CD4-positive, CD25-positive, alpha-beta regulatory T cell (primary cell): ENCODE measurements around the gene CSNK2A3. TPM values are rescaled to one million over a fixed set of nuclear protein-coding genes. Genes with fewer than 3 reads are reported as not detected.

Experiments
- ATAC-seq, 2 donors: fragments of 150-1000 bp; cut with Tn5 transposase; one replicate each; pipeline ENCODE4 v1.10.0; 2021; ENCODE audit warnings: low read depth in 2 of 2, moderate number of reproducible peaks in 2 of 2, moderate library complexity in 1 of 2
- DNase-seq, 3 donors: peaks; one replicate each; pipeline versions ENCODE4 v3.0.0 to v3.0.0-alpha.2; 2012 to 2022; ENCODE audit warnings: mixed read lengths in 1 of 3
- H3K27ac ChIP-seq: one replicate; pipeline ENCODE4 v1.7.0; 2013; ENCODE audit warnings: mild to moderate bottlenecking, low read length; ENCODE audit not compliant: insufficient read depth, poor library complexity, severe bottlenecking
- H3K27me3 ChIP-seq: one replicate; pipeline ENCODE4 v1.7.0; 2013; ENCODE audit warnings: low read length; ENCODE audit not compliant: control insufficient read depth, insufficient read depth
- H3K36me3 ChIP-seq: one replicate; pipeline ENCODE4 v1.7.0; 2013; ENCODE audit warnings: mild to moderate bottlenecking, low read length, moderate library complexity; ENCODE audit not compliant: control insufficient read depth, insufficient read depth
- H3K4me1 ChIP-seq: 2 replicates; pipeline ENCODE4 v1.7.0; 2013; ENCODE audit warnings: mild to moderate bottlenecking, low read length; ENCODE audit not compliant: insufficient read depth, control insufficient read depth, poor library complexity, severe bottlenecking
- H3K4me3 ChIP-seq: one replicate; pipeline ENCODE4 v1.7.0; 2013; ENCODE audit warnings: low read depth, mild to moderate bottlenecking, low read length, moderate library complexity
- H3K9me3 ChIP-seq, 2 experiments: 1 replicate in 1 of 2; 2 replicates in 1 of 2; pipeline ENCODE4 v1.7.0; 2013; ENCODE audit warnings: low read length in 2 of 2, mild to moderate bottlenecking in 1 of 2, moderate library complexity in 1 of 2; ENCODE audit not compliant: control insufficient read depth in 2 of 2
- H3K27ac Mint-ChIP-seq, 3 donors: one replicate each; pipeline ENCODE4 v1.8.0; 2020 to 2022; ENCODE audit warnings: mild to moderate bottlenecking in 3 of 3, mixed read lengths in 3 of 3, moderate library complexity in 2 of 3
- H3K27me3 Mint-ChIP-seq: one replicate; pipeline ENCODE4 v1.8.0; 2022; ENCODE audit warnings: mild to moderate bottlenecking, mixed read lengths
- H3K36me3 Mint-ChIP-seq: one replicate; pipeline ENCODE4 v1.8.0; 2020; ENCODE audit warnings: mixed read lengths
- H3K4me1 Mint-ChIP-seq, 4 donors: one replicate each; pipeline ENCODE4 v1.8.0; 2020 to 2022; ENCODE audit warnings: mixed read lengths in 4 of 4, mild to moderate bottlenecking in 1 of 4
- H3K4me3 Mint-ChIP-seq, 4 donors: one replicate each; pipeline ENCODE4 v1.8.0; 2020 to 2022; ENCODE audit warnings: mild to moderate bottlenecking in 4 of 4, mixed read lengths in 4 of 4, moderate library complexity in 3 of 4
- H3K9me3 Mint-ChIP-seq, 7 donors: one replicate each; pipeline ENCODE4 v1.8.0; 2020 to 2022; ENCODE audit warnings: mixed read lengths in 7 of 7, mild to moderate bottlenecking in 3 of 7, moderate library complexity in 2 of 7
- polyA plus RNA-seq, 4 donors: library from polyadenylated mRNA; unstranded; fragments of 300-500 nt; fragmentation: Illumina TruSeq; gene quantifications; one replicate each; pipeline ENCODE4 v1.2.3, GENCODE V29; 2021
- total RNA-seq: library from RNA; stranded (reverse); gene quantifications from one replicate; pipeline ENCODE4 v1.2.3, GENCODE V29; 2022

The CSNK2A3 gene
- total and polyA plus RNA-seq, 5 donors from 2014 or later: 1.2 to 1.6 (median 1.3) TPM; not detected in 1

DNA sequence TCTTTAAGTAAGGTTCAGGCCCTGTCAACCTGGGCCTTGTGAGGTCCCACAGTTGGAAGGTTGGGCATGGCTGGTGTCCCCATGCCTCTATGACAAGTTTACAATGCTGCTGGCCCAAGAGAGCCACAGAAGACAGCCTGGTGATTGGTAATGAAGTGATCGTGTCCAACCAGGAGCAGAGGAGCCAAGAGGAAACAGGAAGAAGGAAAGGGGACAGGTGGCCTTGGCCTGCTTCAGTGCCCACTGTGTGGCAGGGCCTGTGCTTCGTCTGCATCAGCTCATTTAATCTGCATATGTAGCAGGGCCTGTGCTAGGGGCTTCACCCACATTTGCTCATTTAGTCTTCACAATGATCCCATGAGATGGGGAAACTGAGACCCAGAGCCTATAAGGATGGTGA is 42.1 kb upstream of the CSNK2A3 start:
- ATAC-seq (no peak), DNase-seq (no peak)
- Mint-ChIP-seq H3K27me3 (no peaks in the 10 kb centered on the region), H3K36me3 (no peaks in the 10 kb centered on the region), H3K9me3 (peaks cover 0 to 3% (median 0%) of the 10 kb centered on the region in 7 donors), H3K4me3 (no peak overlapping the region), H3K27ac (no peak overlapping the region), H3K4me1 (no peaks in the 10 kb centered on the region)
- no peaks in the 10 kb centered on the region for H3K9me3 ChIP-seq
- no peaks in the 10 kb centered on the region for H3K36me3 ChIP-seq
- H3K4me3 ChIP-seq: no peak overlapping the region
- no peaks in the 10 kb centered on the region for H3K27me3 ChIP-seq
- H3K27ac ChIP-seq: no peak overlapping the region
- no peaks in the 10 kb centered on the region for H3K4me1 ChIP-seq

DNA sequence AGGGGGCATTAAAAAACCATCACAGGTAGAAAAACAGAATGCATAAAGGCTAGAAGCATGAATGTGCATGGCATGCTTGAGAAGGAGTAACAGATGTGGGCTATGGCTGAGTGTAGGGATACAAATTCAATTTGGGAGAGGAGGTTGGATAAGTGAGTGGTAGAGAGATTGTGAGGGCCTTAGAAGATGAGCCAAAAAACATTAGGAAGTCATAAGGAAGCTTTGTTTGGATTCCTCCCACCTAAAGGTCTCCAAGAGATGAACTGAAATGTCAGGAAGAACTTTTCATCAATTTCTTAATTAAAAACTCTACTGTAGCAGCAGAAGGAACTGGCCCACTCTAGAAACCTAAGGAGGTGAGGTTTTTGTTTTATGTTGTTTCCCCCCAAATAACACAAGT is 41.2 kb upstream of the CSNK2A3 start:
- Histone ChIP-seq H3K27me3 (no peaks in the 10 kb centered on the region), H3K27ac (no peak overlapping the region), H3K36me3 (no peaks in the 10 kb centered on the region), H3K4me3 (no peak overlapping the region), H3K9me3 (no peaks in the 10 kb centered on the region), H3K4me1 (no peaks in the 10 kb centered on the region)
- Mint-ChIP-seq H3K4me3 (no peak overlapping the region), H3K27ac (no peak overlapping the region), H3K4me1 (no peaks in the 10 kb centered on the region), H3K9me3 (peaks cover 0 to 3% (median 0%) of the 10 kb centered on the region in 7 donors), H3K36me3 (no peaks in the 10 kb centered on the region), H3K27me3 (no peaks in the 10 kb centered on the region)
- ATAC-seq: no peak
- no peak for DNase-seq

DNA sequence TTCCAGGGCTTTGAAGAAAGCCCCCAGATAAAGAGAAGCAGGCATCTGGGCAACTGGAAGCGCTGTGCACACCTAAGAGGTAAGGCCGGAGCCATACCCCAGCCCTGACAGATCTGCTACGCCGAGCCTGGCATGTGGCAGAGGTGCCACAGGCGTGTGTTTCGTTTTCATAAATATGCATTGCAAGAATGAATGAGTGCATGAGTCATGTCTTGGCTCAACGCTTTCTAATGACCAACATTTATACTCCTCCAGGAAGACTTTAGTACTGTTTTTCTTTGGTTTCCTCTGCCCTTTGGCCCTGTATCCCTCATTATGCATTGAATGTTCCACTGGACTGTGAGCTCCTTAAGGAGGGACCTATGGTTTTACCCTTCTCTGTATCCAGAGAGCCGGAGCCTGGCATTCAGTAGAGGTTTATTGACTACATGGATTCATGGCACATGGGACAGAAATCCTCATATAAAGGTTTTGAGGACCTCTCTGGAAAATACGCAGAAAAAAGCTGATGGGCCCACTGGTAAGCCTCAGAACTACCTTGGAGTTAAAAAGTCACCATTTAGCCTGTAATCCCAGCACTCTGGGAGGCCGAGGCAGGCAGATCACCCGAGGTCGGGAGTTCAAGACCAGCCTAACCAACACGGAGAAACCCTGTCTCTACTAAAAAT is 38.9 kb upstream of the CSNK2A3 start:
- no peaks in the 10 kb centered on the region for H3K27me3 Mint-ChIP-seq
- H3K9me3 ChIP-seq: no peaks in the 10 kb centered on the region
- H3K27ac ChIP-seq: no peak overlapping the region
- no peaks in the 10 kb centered on the region for H3K36me3 ChIP-seq
- no peak for ATAC-seq
- H3K27ac Mint-ChIP-seq: no peak overlapping the region
- no peaks in the 10 kb centered on the region for H3K4me1 Mint-ChIP-seq
- no peaks in the 10 kb centered on the region for H3K9me3 Mint-ChIP-seq
- H3K4me3 Mint-ChIP-seq: no peak overlapping the region
- H3K4me3 ChIP-seq: no peak overlapping the region
- DNase-seq: no peak
- H3K36me3 Mint-ChIP-seq: no peaks in the 10 kb centered on the region
- H3K4me1 ChIP-seq: no peaks in the 10 kb centered on the region
- H3K27me3 ChIP-seq: no peaks in the 10 kb centered on the region

DNA sequence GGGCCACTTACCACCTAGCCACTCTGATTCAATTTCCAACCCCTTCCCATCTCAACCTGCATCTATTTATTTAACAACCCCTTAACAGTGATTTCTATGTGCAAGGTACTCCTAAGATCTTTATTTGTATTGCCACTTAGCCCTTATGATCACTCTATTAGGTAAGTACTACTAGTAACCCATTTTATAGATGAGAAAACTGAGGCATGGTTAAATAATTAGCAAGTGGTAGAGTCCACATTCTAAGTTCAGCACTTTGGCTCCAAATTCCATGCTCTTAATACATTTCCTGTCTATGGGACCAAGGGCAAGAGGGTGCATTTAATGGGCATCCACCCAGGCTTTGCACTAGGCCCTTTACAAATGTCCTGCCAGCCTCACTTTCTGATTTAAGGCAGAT is 38.1 kb upstream of the CSNK2A3 start:
- H3K4me1 ChIP-seq: no peaks in the 10 kb centered on the region
- no peaks in the 10 kb centered on the region for H3K36me3 Mint-ChIP-seq
- no peak overlapping the region for H3K27ac Mint-ChIP-seq
- H3K27ac ChIP-seq: no peak overlapping the region
- no peaks in the 10 kb centered on the region for H3K27me3 Mint-ChIP-seq
- H3K27me3 ChIP-seq: no peaks in the 10 kb centered on the region
- no peaks in the 10 kb centered on the region for H3K9me3 ChIP-seq
- H3K36me3 ChIP-seq: no peaks in the 10 kb centered on the region
- H3K4me1 Mint-ChIP-seq: no peaks in the 10 kb centered on the region
- H3K4me3 Mint-ChIP-seq: no peak overlapping the region
- no peak overlapping the region for H3K4me3 ChIP-seq
- ATAC-seq (no peak), DNase-seq (no peak)
- H3K9me3 Mint-ChIP-seq: no peaks in the 10 kb centered on the region

DNA sequence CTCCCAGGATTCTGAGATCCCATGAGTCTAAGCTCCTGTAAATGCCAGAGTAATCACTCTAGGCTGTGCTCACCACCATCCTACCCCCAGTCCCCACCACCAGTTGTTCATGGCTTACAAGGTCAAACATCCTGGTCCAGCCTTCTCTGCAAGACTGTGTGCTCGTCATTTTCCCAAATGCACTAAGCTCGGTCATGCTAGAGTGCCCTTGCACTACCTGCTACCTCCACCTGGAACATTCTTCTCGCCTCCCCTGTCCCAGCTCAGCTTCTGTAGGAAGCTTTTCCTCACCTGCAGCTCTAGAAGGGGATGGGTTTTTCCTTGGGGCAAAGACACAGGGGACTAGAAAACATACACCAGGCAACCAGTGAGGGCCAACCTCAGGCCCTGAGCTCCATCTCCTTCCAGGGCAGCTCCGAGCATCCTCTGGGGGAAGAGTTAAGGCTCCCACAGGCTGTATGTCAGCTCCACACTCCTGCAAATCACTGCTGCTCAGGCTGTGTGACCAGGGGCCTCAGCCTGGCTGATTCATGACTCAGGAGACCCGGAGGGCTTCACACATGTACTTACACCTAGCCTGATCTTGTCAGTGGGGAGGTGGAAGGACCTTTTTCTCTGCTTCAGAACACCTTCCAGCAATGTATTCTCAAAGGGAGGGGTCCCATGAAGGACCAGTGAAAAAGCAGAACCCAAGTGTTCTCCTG is 37.2 kb upstream of the CSNK2A3 start:
- H3K4me3 Mint-ChIP-seq: no peak overlapping the region
- no peak for DNase-seq
- H3K27me3 Mint-ChIP-seq: no peaks in the 10 kb centered on the region
- Histone ChIP-seq H3K36me3 (no peaks in the 10 kb centered on the region), H3K4me3 (no peak overlapping the region), H3K4me1 (no peaks in the 10 kb centered on the region), H3K27ac (no peak overlapping the region), H3K27me3 (no peaks in the 10 kb centered on the region), H3K9me3 (no peaks in the 10 kb centered on the region)
- H3K36me3 Mint-ChIP-seq: no peaks in the 10 kb centered on the region
- no peaks in the 10 kb centered on the region for H3K9me3 Mint-ChIP-seq
- H3K27ac Mint-ChIP-seq: no peak overlapping the region
- H3K4me1 Mint-ChIP-seq: no peaks in the 10 kb centered on the region
- ATAC-seq: no peak

DNA sequence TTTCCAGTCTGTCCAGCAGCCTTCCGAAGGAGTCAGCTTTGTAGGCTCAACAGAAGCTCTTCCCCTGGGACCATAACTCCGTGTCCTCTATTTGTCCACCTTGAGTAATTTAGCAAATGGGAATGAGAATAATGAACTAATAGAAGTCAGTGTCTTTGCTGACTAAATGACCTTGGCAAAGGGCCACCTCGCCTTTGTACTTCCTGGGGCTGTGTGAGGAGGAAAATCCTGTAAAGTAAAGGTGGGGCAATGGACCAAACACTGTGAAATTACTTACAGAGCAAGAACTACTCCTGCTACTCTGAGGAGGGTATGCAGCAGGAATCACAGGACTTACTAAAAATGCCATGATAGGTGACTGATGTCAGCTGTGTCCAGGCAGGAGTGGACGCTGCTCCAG is 36.2 kb upstream of the CSNK2A3 start:
- Mint-ChIP-seq H3K27me3 (no peaks in the 10 kb centered on the region), H3K9me3 (no peaks in the 10 kb centered on the region), H3K27ac (no peak overlapping the region), H3K4me1 (no peaks in the 10 kb centered on the region), H3K36me3 (no peaks in the 10 kb centered on the region), H3K4me3 (no peak overlapping the region)
- Histone ChIP-seq H3K27ac (no peak overlapping the region), H3K9me3 (no peaks in the 10 kb centered on the region), H3K36me3 (no peaks in the 10 kb centered on the region), H3K4me1 (no peaks in the 10 kb centered on the region), H3K27me3 (no peaks in the 10 kb centered on the region), H3K4me3 (no peak overlapping the region)
- DNase-seq (no peak), ATAC-seq (no peak)

DNA sequence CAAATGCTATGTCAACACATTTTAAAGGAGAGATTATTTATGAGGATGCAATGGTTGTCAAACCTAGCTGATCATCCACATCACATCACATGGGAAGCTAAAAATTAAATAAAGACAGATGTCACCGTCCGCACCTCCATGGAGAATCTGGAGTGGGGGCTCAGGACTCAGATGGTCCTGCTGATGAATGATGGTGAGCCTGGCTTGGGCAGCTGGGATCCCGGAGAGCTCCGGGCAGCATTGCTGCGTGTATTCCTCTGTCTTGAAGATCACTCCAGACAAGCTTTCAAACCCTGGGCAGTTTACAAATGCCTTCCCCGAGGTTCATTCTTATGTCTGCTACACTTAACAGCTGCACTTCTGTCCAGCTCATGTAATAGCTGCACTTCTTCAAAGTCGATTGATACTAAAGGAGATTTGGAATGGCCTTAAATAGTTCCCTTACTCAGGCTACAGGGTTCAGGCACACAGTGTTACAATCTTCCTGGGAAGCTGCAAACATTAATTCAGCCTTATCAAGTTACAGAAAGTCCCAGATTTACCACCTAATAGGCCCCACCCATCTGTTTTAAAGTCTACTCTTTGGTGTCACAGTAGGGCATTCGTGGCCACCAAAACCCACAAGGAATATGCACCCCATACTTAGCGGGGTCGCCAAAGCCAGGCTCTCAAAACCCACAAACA is 34.7 kb upstream of the CSNK2A3 start:
- no peaks in the 10 kb centered on the region for H3K36me3 ChIP-seq
- no peak for ATAC-seq
- no peaks in the 10 kb centered on the region for H3K27me3 Mint-ChIP-seq
- DNase-seq: no peak
- no peak overlapping the region for H3K4me3 Mint-ChIP-seq
- no peaks in the 10 kb centered on the region for H3K4me1 Mint-ChIP-seq
- H3K4me1 ChIP-seq: no peaks in the 10 kb centered on the region
- no peak overlapping the region for H3K27ac ChIP-seq
- no peak overlapping the region for H3K4me3 ChIP-seq
- H3K9me3 ChIP-seq: no peaks in the 10 kb centered on the region
- no peaks in the 10 kb centered on the region for H3K9me3 Mint-ChIP-seq
- no peak overlapping the region for H3K27ac Mint-ChIP-seq
- H3K36me3 Mint-ChIP-seq: no peaks in the 10 kb centered on the region
- H3K27me3 ChIP-seq: no peaks in the 10 kb centered on the region
